H1 (cell line): ENCODE measurements around the gene UNC13D.

Source experiments
- POLR2AphosphoS5 ChIP-seq: IDR thresholded peaks from 2 replicates; pipeline ENCODE4 v1.6.1; 2011; ENCODE audit warnings: low read depth, low read length
- RAD21 ChIP-seq, 2 experiments: IDR thresholded peaks in 1 of 2; conservative IDR thresholded peaks in 1 of 2; 2 replicates each; pipeline ENCODE4 v1.6.1; 2011; ENCODE audit warnings: low read depth in 2 of 2, low read length in 2 of 2, improper control_type of control experiment in 1 of 2, inconsistent platforms in 1 of 2, mild to moderate bottlenecking in 1 of 2, moderate library complexity in 1 of 2
- SIN3A ChIP-seq, 2 experiments: IDR thresholded peaks in 1 of 2; conservative IDR thresholded peaks in 1 of 2; 2 replicates each; pipeline ENCODE4 v1.6.1; 2011 to 2012; ENCODE audit warnings: low read length in 2 of 2, improper control_type of control experiment in 1 of 2, low read depth in 1 of 2, mild to moderate bottlenecking in 1 of 2

GRCh38 chr17:75876190-75876937, 32.2 kb upstream of the UNC13D start:
- peak in 1 of 2 experiments; percentile 25; a peak in 2 of 4 replicates for TF ChIP-seq RAD21 (IDR thresholded peaks at IDR 0.05 in 1 of 2, conservative IDR thresholded peaks at IDR 0.05 in 1 of 2; ENCODE audit: low read depth in 2 of 2, low read length in 2 of 2)
- TF ChIP-seq POLR2AphosphoS5 = no peak
- no peak for TF ChIP-seq SIN3A (conservative IDR thresholded peaks at IDR 0.05 in 1 of 2, IDR thresholded peaks at IDR 0.05 in 1 of 2; ENCODE audit: low read depth in 1 of 2, low read length in 2 of 2)
